Left ventricle myocardium inferior (tissue), 1 donor: ENCODE results near the gene ARGLU1. TPM values are rescaled to one million over a fixed set of nuclear protein-coding genes. Genes with fewer than 3 reads are reported as not detected.

Source experiments
- DNase-seq: peaks from one replicate; pipeline ENCODE4 v3.0.0-alpha.2; 2020
- H3K27ac ChIP-seq: fragments of 200-600 bp; replicated peaks from 2 replicates; pipeline ENCODE4 v1.8.0; 2021
- H3K27me3 ChIP-seq: fragments of 200-600 bp; 2 replicates; pipeline ENCODE4 v1.8.0; 2021; ENCODE audit warnings: low read depth
- H3K36me3 ChIP-seq: fragments of 200-600 bp; 2 replicates; pipeline ENCODE4 v1.8.0; 2021
- H3K4me1 ChIP-seq: fragments of 200-600 bp; 2 replicates; pipeline ENCODE4 v1.8.0; 2021
- H3K4me3 ChIP-seq: fragments of 200-600 bp; 2 replicates; pipeline ENCODE4 v1.8.0; 2021; ENCODE audit warnings: mild to moderate bottlenecking, moderate library complexity
- H3K9me3 ChIP-seq: fragments of 200-600 bp; replicated peaks from 2 replicates; pipeline ENCODE4 v1.8.0; 2021
- intact Hi-C: fragments of 100-400 bp; cut with micrococcal nuclease; formaldehyde crosslinking; loops from one replicate; pipeline ENCODE4 v1.11.0; 2022
- total RNA-seq: library from RNA; stranded (reverse); fragmentation: NEBNext Ultra II Directional; extraction: Animal tissue kit (Norgen Biotek cat#: 25700); gene quantifications from one replicate; pipeline ENCODE4 v1.2.1, GENCODE V29; 2021
- TF ChIP-seq, protein P1 (sequence below): fragments of 200-600 bp; IDR thresholded peaks from 2 replicates; pipeline ENCODE4 v1.8.0; 2021; ENCODE audit warnings: antibody characterized with exemption, mild to moderate bottlenecking, borderline replicate concordance
- donor health status: DM: no; HTN: yes; CAD: no; lungs with severe emphysema.

The ARGLU1 gene
- total RNA-seq, 1 donor from 2014 or later: 29.0 TPM

DNA sequence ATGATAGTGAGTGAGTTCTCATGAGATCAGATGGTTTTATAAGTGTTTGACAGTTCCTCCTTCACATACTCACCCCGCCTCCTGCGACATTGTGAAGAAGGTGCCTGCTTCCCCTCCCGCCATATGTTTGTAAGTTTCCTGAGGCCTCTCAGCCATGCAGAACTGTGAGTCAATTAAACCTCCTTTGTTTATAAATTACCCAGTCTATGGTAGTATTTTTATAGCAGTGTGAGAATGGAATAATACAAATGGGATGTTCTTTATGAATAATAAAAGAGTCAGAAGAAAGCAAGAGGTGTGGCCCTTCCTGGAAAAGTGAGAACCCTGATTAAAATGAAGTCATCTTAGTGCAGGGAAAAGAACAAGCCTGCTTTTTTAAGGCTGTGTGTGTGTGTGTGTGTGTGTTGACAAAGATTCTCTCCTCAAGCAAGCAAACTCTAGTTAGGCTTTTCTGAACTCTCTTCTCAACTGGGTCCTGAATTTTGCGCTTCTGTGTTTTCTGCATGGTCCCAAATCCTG, 18.8 kb upstream of the ARGLU1 start:
- Histone ChIP-seq H3K4me1 (peaks cover 14% of the 10 kb centered on the region), H3K9me3 (peaks cover 17% of the 10 kb centered on the region), H3K27me3 (no peaks in the 10 kb centered on the region), H3K4me3 (no peak overlapping the region), H3K27ac (peak overlapping the region; percentile 70), H3K36me3 (no peaks in the 10 kb centered on the region)
- DNase-seq: no peak
- TF ChIP-seq, protein P1, sequence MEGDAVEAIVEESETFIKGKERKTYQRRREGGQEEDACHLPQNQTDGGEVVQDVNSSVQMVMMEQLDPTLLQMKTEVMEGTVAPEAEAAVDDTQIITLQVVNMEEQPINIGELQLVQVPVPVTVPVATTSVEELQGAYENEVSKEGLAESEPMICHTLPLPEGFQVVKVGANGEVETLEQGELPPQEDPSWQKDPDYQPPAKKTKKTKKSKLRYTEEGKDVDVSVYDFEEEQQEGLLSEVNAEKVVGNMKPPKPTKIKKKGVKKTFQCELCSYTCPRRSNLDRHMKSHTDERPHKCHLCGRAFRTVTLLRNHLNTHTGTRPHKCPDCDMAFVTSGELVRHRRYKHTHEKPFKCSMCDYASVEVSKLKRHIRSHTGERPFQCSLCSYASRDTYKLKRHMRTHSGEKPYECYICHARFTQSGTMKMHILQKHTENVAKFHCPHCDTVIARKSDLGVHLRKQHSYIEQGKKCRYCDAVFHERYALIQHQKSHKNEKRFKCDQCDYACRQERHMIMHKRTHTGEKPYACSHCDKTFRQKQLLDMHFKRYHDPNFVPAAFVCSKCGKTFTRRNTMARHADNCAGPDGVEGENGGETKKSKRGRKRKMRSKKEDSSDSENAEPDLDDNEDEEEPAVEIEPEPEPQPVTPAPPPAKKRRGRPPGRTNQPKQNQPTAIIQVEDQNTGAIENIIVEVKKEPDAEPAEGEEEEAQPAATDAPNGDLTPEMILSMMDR: no peak
- intact Hi-C loops: no loop called here

DNA sequence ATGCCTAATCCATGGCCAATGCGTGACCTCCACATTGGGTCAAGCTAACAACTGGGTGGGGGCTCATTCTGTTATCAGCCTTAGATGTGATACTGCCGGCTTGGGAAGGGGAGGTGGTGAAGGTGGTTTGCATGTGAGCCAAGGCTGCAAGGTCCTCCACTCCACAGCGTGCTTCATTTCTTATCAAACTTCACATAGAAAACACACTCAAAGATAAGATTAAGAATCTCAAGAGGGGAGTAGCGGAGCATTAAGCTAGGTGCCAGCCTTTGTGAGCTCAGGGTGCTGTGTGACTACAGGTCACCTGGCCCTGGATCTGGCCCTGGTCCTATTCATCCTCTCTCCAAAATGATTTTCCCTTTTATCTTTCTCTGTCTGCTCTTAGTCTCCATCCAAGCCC, 13.3 kb upstream of the ARGLU1 start:
- H3K9me3 ChIP-seq: peaks cover 22% of the 10 kb centered on the region
- no peak for DNase-seq
- H3K27ac ChIP-seq: no peak overlapping the region
- no peaks in the 10 kb centered on the region for H3K27me3 ChIP-seq
- TF ChIP-seq, protein P1: no peak
- H3K4me3 ChIP-seq: no peak overlapping the region
- intact Hi-C loops: no loop called here
- H3K36me3 ChIP-seq: no peaks in the 10 kb centered on the region
- H3K4me1 ChIP-seq: no peaks in the 10 kb centered on the region

DNA sequence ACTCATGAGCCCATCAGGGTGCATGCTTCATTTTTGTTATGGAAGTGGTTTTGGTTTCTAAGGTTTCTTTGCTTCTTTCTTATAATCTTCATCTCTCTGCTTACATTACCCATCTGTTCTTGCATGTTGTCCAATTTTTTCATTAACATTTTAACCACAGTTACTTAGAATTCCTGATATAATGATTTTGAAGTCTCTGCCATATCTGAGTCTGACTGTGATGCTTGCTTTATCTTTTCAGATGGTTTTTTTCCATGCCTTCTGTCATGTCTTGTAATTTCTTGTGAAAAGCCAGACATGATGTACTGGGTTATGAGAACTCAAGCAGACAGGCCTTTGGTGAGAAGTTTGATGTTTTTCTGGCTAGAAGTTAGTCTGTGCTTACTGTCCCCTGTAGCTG, 8.0 kb upstream of the ARGLU1 start:
- Histone ChIP-seq H3K9me3 (peaks cover 7% of the 10 kb centered on the region), H3K36me3 (no peaks in the 10 kb centered on the region), H3K27ac (no peak overlapping the region), H3K27me3 (no peaks in the 10 kb centered on the region), H3K4me3 (no peak overlapping the region), H3K4me1 (no peaks in the 10 kb centered on the region)
- TF ChIP-seq, protein P1: no peak
- intact Hi-C loops: no loop called here
- DNase-seq: no peak

DNA sequence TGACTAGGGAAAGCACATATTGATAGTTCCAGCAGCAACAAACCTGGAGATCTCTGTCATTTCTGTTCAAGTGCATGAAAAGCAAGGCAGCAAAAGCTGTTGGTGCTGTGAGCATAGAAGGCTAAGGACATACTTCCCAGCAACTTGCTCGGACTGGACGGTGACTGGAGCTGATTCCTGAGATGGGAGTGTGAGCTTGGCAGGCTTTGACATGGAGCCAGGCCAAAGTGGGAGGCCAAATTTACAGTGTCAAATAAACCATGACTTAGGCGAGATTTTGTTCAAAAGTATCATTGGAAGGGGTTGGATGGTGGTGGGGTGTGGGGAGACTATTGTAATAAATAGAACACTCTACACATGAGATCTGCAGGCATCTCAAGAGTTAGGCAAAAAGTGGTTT, 5.9 kb upstream of the ARGLU1 start:
- Histone ChIP-seq H3K27ac (peak overlapping the region; percentile 48), H3K36me3 (no peaks in the 10 kb centered on the region), H3K4me3 (no peak overlapping the region), H3K27me3 (no peaks in the 10 kb centered on the region), H3K9me3 (peaks cover 3% of the 10 kb centered on the region), H3K4me1 (peaks cover 8% of the 10 kb centered on the region)
- DNase-seq: peak; percentile 49
- TF ChIP-seq, protein P1: no peak
- intact Hi-C loops: no loop called here

DNA sequence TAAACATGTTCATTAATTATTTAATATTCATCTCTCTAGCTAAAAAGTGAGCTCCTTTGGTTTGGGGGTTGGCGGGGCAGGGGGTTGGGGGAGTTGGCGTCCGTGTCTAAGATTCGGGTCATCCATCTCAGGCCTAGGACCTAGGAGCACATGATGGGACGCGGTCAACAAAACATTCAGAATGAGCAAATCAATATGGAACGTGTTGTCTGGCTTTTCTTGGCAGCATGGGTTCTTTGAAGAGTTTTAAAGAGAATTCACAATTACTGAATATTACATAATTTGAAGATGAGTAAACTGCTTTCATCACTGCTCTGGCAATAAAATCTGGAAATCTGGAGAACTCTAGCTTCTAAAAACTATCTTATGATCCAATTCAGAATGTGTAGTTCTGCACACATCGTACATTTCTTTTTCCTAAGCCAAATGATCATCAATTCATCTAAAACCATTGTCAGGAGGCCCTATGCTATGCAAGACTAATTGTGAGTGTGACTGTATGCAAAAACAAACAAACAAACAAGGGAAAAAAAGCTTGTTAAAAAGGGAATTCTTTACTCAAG, 5.4 kb upstream of the ARGLU1 start:
- H3K4me3 ChIP-seq: no peak overlapping the region
- H3K36me3 ChIP-seq: no peaks in the 10 kb centered on the region
- intact Hi-C loops: no loop called here
- no peaks in the 10 kb centered on the region for H3K27me3 ChIP-seq
- no peak for DNase-seq
- H3K9me3 ChIP-seq: no peaks in the 10 kb centered on the region
- TF ChIP-seq, protein P1: no peak
- peak overlapping the region; percentile 48 for H3K27ac ChIP-seq
- H3K4me1 ChIP-seq: peaks cover 13% of the 10 kb centered on the region
